Measurements from ENCODE around the gene OR10A5. TPM values are rescaled to one million over a fixed set of nuclear protein-coding genes. Genes with fewer than 3 reads are reported as not detected.
"Not testable (repeated sequence)": the region's sequence is repeated elsewhere in the genome, so short reads cannot be mapped to it uniquely, and the experiment has no call there.

Gene OR10A5
- total and polyA plus RNA-seq, 7 experiments from 2014 or later: not detected

DNA sequence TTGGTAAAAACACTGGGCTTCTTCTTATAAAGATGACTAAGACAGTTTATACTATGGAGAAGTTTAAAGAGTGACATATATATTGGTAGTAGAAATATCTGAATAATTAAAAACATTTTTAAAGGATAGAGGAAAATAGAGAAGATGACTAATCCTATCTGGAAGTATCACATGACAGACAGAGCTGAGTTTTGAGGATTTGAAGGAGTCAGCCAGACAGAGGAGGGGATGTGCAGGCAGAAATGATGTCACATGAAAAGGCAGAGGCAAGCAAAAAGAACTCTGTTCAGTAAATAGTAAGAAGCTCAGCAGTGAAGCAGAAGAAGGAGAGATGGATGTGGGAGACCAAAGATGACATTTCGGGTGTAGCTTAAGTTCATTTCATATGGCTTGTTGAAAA is 19.0 kb downstream of the OR10A5 start:
- Histone ChIP-seq H3K4me3 (ENCODE audit: low read length) (no peak overlapping the region), H3K27ac (ENCODE audit: low read depth, low read length) (no peak overlapping the region), H3K4me1 (ENCODE audit: control insufficient read depth in 2 of 2, insufficient read depth in 2 of 2, low read length in 2 of 2) (no peaks in the 10 kb centered on the region), H3K9me3 (ENCODE audit: control insufficient read depth in 2 of 3, low read length in 3 of 3) (no peaks in the 10 kb centered on the region), H3K27me3 (ENCODE audit: control insufficient read depth in 2 of 2, insufficient read depth in 2 of 2, low read length in 2 of 2) (peaks cover 0 to 4% of the 10 kb centered on the region in 2 donors), H3K36me3 (ENCODE audit: control insufficient read depth in 2 of 3, insufficient read depth in 3 of 3, low read length in 3 of 3) (no peaks in the 10 kb centered on the region)
- Mint-ChIP-seq H3K27ac (no peak overlapping the region), H3K4me1 (no peaks in the 10 kb centered on the region), H3K4me3 (no peak overlapping the region), H3K9me3 (peaks cover 1 to 12% (median 5%) of the 10 kb centered on the region in 11 donors), H3K27me3 (peaks cover 8 to 19% (median 18%) of the 10 kb centered on the region in 5 donors), H3K36me3 (peaks cover 0 to 9% (median 5%) of the 10 kb centered on the region in 5 donors)
- intact Hi-C loops (cut with micrococcal nuclease): no loop called here
- ChIA-PET CTCF (interaction anchor here (0.8 kb wide), 1 partner anchor 9 kb away, joined by 4 read pairs; no protein-coding TSS in a partner anchor), POLR2A (no interaction called here)
- ATAC-seq (no peak), DNase-seq (no peak)

DNA sequence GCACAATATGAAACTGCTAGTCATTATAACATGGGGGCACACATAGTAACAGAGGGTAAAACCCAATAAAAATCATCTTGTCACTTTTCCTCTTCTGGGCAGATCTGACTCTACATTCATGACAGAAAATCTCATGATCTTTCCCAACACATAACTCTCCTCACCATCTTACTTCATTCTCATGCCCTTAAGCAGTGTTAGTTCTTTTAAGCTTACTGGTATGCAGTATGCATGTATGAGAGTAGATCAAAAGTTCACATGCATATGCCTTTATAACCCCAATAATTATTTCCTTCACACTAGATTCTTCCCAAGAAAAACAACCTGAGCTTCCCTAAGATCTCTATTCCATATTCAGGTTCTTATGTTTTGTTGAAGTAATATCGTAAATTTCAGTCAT is 25.8 kb downstream of the OR10A5 start:
- DNase-seq (no peak), ATAC-seq (no peak)
- Mint-ChIP-seq H3K9me3 (no peaks in the 10 kb centered on the region), H3K4me1 (no peaks in the 10 kb centered on the region), H3K27me3 (peaks cover 6 to 29% (median 12%) of the 10 kb centered on the region in 5 donors), H3K36me3 (no peaks in the 10 kb centered on the region), H3K27ac (no peak overlapping the region), H3K4me3 (no peak overlapping the region)
- H3K27me3 ChIP-seq (ENCODE audit: control insufficient read depth in 2 of 2, insufficient read depth in 2 of 2, low read length in 2 of 2): peaks cover 0 to 7% of the 10 kb centered on the region in 2 donors
- no peaks in the 10 kb centered on the region for H3K4me1 ChIP-seq (ENCODE audit: control insufficient read depth in 2 of 2, insufficient read depth in 2 of 2, low read length in 2 of 2)
- POLR2A ChIA-PET: no interaction called here
- no peaks in the 10 kb centered on the region for H3K9me3 ChIP-seq (ENCODE audit: control insufficient read depth in 2 of 3, low read length in 3 of 3)
- no peak overlapping the region for H3K4me3 ChIP-seq (ENCODE audit: low read length)
- H3K27ac ChIP-seq (ENCODE audit: low read depth, low read length): no peak overlapping the region
- intact Hi-C loops (cut with micrococcal nuclease): no loop called here
- no peaks in the 10 kb centered on the region for H3K36me3 ChIP-seq (ENCODE audit: control insufficient read depth in 2 of 3, insufficient read depth in 3 of 3, low read length in 3 of 3)
- CTCF ChIA-PET: no interaction called here

DNA sequence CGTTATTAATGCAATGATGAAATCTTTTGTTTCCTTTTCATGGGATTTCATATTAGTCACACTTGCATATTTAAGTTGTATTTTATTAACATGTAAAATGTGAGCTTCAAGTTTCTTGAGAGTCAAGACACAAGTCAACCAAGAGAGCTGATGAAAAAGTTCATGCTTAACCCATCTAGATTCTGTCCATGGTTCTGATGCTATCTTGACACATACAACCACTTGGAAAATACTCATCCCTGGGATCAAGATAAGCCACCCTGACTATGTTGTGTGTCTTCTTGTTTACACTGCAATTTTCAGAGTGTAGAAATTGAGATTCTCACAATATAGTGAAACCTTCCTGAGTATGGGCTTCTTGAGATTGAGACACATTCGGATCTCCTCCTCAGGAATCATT is 30.3 kb downstream of the OR10A5 start:
- H3K9me3 Mint-ChIP-seq: peaks cover 0 to 4% (median 0%) of the 10 kb centered on the region in 11 donors
- no peak overlapping the region for H3K27ac Mint-ChIP-seq
- peaks cover 5 to 40% (median 24%) of the 10 kb centered on the region in 5 donors for H3K27me3 Mint-ChIP-seq
- DNase-seq (no peak), ATAC-seq (no peak)
- H3K4me1 Mint-ChIP-seq: no peaks in the 10 kb centered on the region
- Histone ChIP-seq H3K4me3 (ENCODE audit: low read length) (no peak overlapping the region), H3K4me1 (ENCODE audit: control insufficient read depth in 2 of 2, insufficient read depth in 2 of 2, low read length in 2 of 2) (no peaks in the 10 kb centered on the region), H3K9me3 (ENCODE audit: control insufficient read depth in 2 of 3, low read length in 3 of 3) (no peaks in the 10 kb centered on the region), H3K36me3 (ENCODE audit: control insufficient read depth in 2 of 3, insufficient read depth in 3 of 3, low read length in 3 of 3) (no peaks in the 10 kb centered on the region), H3K27ac (ENCODE audit: low read depth, low read length) (no peak overlapping the region), H3K27me3 (ENCODE audit: control insufficient read depth in 2 of 2, insufficient read depth in 2 of 2, low read length in 2 of 2) (peaks cover 0 to 3% of the 10 kb centered on the region in 2 donors)
- H3K4me3 Mint-ChIP-seq: no peak overlapping the region
- H3K36me3 Mint-ChIP-seq: no peaks in the 10 kb centered on the region
- ChIA-PET POLR2A (no interaction called here), CTCF (no interaction called here)
- intact Hi-C loops (cut with micrococcal nuclease): no loop called here

DNA sequence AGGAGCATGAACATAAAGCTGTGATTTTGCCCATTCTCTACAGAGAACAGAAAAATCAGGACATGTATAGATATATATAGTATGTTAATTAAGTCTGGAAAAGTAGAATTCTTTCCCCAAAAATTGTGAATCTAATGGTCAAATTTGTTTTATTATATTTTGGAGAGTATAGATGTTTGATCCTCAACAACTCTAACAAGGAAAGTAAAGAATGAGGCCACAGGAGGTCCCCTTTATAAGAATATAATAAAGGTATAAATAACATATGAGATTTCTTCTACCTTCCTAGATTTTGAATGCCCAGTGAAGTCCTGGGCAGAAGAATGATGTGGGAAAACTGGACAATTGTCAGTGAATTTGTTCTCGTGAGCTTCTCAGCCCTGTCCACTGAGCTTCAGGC is 30.8 kb downstream of the OR10A5 start, which contains the start of gene OR10A4:
Gene OR10A4 (plus strand): TSS at position 301 of the 400 bp plus-strand sequence. CDS start 23 bp downstream, at position 324.
- Mint-ChIP-seq H3K4me1 (no peaks in the 10 kb centered on the region), H3K36me3 (no peaks in the 10 kb centered on the region), H3K27me3 (peaks cover 1 to 42% (median 25%) of the 10 kb centered on the region in 5 donors), H3K9me3 (peaks cover 0 to 4% (median 0%) of the 10 kb centered on the region in 11 donors), H3K4me3 (no peak within 1 kb of the TSS), H3K27ac (no peak within 1 kb of the TSS)
- H3K4me1 ChIP-seq (ENCODE audit: control insufficient read depth in 2 of 2, insufficient read depth in 2 of 2, low read length in 2 of 2): no peaks in the 10 kb centered on the region
- ATAC-seq (no peak), DNase-seq (no peak)
- POLR2A ChIA-PET: no interaction called here
- CTCF ChIA-PET: no interaction called here
- intact Hi-C loops (cut with micrococcal nuclease): no loop called here
- H3K4me3 ChIP-seq (ENCODE audit: low read length): no peak within 1 kb of the TSS
- no peaks in the 10 kb centered on the region for H3K9me3 ChIP-seq (ENCODE audit: control insufficient read depth in 2 of 3, low read length in 3 of 3)
- no peak within 1 kb of the TSS for H3K27ac ChIP-seq (ENCODE audit: low read depth, low read length)
- no peaks in the 10 kb centered on the region for H3K36me3 ChIP-seq (ENCODE audit: control insufficient read depth in 2 of 3, insufficient read depth in 3 of 3, low read length in 3 of 3)
- H3K27me3 ChIP-seq (ENCODE audit: control insufficient read depth in 2 of 2, insufficient read depth in 2 of 2, low read length in 2 of 2): peaks cover 0 to 3% of the 10 kb centered on the region in 2 donors

DNA sequence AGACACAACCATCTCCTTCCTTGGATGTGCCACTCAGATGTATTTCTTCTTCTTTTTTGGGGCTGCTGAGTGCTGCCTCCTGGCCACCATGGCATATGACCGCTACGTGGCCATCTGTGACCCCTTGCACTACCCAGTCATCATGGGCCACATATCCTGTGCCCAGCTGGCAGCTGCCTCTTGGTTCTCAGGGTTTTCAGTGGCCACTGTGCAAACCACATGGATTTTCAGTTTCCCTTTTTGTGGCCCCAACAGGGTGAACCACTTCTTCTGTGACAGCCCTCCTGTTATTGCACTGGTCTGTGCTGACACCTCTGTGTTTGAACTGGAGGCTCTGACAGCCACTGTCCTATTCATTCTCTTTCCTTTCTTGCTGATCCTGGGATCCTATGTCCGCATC is 31.4 kb downstream of the OR10A5 start:
- POLR2A ChIA-PET: no interaction called here
- peaks cover 4 to 45% (median 28%) of the 10 kb centered on the region in 5 donors for H3K27me3 Mint-ChIP-seq
- Histone ChIP-seq H3K9me3 (ENCODE audit: control insufficient read depth in 2 of 3, low read length in 3 of 3) (no peaks in the 10 kb centered on the region), H3K4me1 (ENCODE audit: control insufficient read depth in 2 of 2, insufficient read depth in 2 of 2, low read length in 2 of 2) (no peaks in the 10 kb centered on the region), H3K36me3 (ENCODE audit: control insufficient read depth in 2 of 3, insufficient read depth in 3 of 3, low read length in 3 of 3) (no peaks in the 10 kb centered on the region), H3K27me3 (ENCODE audit: control insufficient read depth in 2 of 2, insufficient read depth in 2 of 2, low read length in 2 of 2) (peaks cover 0 to 3% of the 10 kb centered on the region in 2 donors), H3K4me3 (ENCODE audit: low read length) (no peak overlapping the region), H3K27ac (ENCODE audit: low read depth, low read length) (no peak overlapping the region)
- intact Hi-C loops (cut with micrococcal nuclease): no loop called here
- CTCF ChIA-PET: no interaction called here
- no peak overlapping the region for H3K27ac Mint-ChIP-seq
- no peaks in the 10 kb centered on the region for H3K4me1 Mint-ChIP-seq
- H3K9me3 Mint-ChIP-seq: peaks cover 0 to 4% (median 0%) of the 10 kb centered on the region in 11 donors
- no peak for DNase-seq
- no peak for ATAC-seq
- no peaks in the 10 kb centered on the region for H3K36me3 Mint-ChIP-seq
- no peak overlapping the region for H3K4me3 Mint-ChIP-seq

DNA sequence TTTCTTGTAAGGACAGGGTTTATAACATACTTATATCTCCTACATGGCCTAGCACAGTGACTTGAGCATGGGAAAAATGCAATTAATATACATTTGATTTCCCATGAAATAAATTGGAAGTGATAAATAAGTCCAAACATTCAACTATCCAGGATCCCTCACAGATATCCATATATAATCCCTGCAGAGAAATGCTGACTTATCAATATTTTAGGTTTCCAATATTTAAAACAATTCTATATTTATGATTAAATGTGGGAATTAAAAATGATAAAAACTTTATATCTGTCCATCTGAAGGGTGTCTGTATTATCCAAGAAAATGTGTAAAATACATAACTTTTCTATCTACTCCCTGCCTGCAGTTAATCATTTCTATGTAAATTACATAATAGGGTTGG is 37.3 kb downstream of the OR10A5 start:
- H3K36me3 ChIP-seq (ENCODE audit: control insufficient read depth in 2 of 3, insufficient read depth in 3 of 3, low read length in 3 of 3): no peaks in the 10 kb centered on the region
- H3K9me3 Mint-ChIP-seq: peaks cover 0 to 7% (median 0%) of the 10 kb centered on the region in 11 donors
- no peak for ATAC-seq
- H3K4me1 Mint-ChIP-seq: no peaks in the 10 kb centered on the region
- H3K27ac Mint-ChIP-seq: no peak overlapping the region
- DNase-seq: no peak
- no peaks in the 10 kb centered on the region for H3K36me3 Mint-ChIP-seq
- CTCF ChIA-PET: no interaction called here
- H3K27me3 Mint-ChIP-seq: peaks cover 10 to 37% (median 29%) of the 10 kb centered on the region in 5 donors
- no peak overlapping the region for H3K4me3 ChIP-seq (ENCODE audit: low read length)
- H3K4me3 Mint-ChIP-seq: no peak overlapping the region
- H3K9me3 ChIP-seq (ENCODE audit: control insufficient read depth in 2 of 3, low read length in 3 of 3): no peaks in the 10 kb centered on the region
- no peaks in the 10 kb centered on the region for H3K27me3 ChIP-seq (ENCODE audit: control insufficient read depth in 2 of 2, insufficient read depth in 2 of 2, low read length in 2 of 2)
- intact Hi-C loops (cut with micrococcal nuclease): no loop called here
- no peak overlapping the region for H3K27ac ChIP-seq (ENCODE audit: low read depth, low read length)
- no peaks in the 10 kb centered on the region for H3K4me1 ChIP-seq (ENCODE audit: control insufficient read depth in 2 of 2, insufficient read depth in 2 of 2, low read length in 2 of 2)
- POLR2A ChIA-PET: no interaction called here

DNA sequence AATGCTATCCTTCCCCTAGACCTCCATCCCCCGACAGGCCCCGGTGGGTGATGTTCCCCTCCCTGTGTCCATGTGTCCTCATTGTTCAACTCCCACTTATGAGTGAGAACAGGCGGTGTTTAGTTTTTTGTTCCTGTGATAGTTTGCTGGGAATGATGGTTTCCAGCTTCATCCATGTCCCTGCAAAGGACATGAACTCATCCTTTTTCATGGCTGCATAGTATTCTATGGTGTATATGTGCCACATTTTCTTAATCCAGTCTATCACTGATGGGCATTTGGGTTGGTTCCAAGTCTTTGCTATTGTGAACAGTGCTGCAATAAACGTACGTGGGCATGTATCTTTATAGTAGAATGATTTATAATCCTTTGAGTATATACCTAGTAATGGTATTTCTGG is 42.2 kb downstream of the OR10A5 start:
- H3K4me3 Mint-ChIP-seq; H3K27ac ChIP-seq (ENCODE audit: low read depth, low read length); DNase-seq; POLR2A ChIA-PET; H3K27ac Mint-ChIP-seq; H3K4me3 ChIP-seq (ENCODE audit: low read length); H3K36me3 Mint-ChIP-seq; H3K36me3 ChIP-seq (ENCODE audit: control insufficient read depth in 2 of 3, insufficient read depth in 3 of 3, low read length in 3 of 3); H3K9me3 ChIP-seq (ENCODE audit: control insufficient read depth in 2 of 3, low read length in 3 of 3); H3K27me3 ChIP-seq (ENCODE audit: control insufficient read depth in 2 of 2, insufficient read depth in 2 of 2, low read length in 2 of 2); intact Hi-C loops (cut with micrococcal nuclease); CTCF ChIA-PET; H3K4me1 ChIP-seq (ENCODE audit: control insufficient read depth in 2 of 2, insufficient read depth in 2 of 2, low read length in 2 of 2); H3K4me1 Mint-ChIP-seq; ATAC-seq: not testable (repeated sequence)
- Mint-ChIP-seq H3K9me3 (peaks cover 0 to 12% (median 1%) of the 10 kb centered on the region in 11 donors), H3K27me3 (peaks cover 24 to 31% (median 30%) of the 10 kb centered on the region in 5 donors)

Data from naive thymus-derived CD4-positive, alpha-beta T cell (primary cell).